Esophagus squamous epithelium (tissue), 4 donors: ENCODE measurements around the gene SLC12A8.

ENCODE experiments used
- CTCF ChIP-seq, 6 experiments: fragments of 450-650 bp in 4 of 6; fragments of 200-600 bp in 2 of 6; sonication (generic) in 2 of 6; IDR thresholded peaks; one replicate each; pipeline ENCODE4 v1.5.1; 2016 to 2019; ENCODE audit warnings: antibody characterized with exemption in 6 of 6, mild to moderate bottlenecking in 4 of 6, moderate library complexity in 4 of 6
- POLR2A ChIP-seq, 4 donors: fragments of 450-650 bp; IDR thresholded peaks; one replicate each; pipeline ENCODE4 v1.6.1; 2017; ENCODE audit warnings: antibody characterized with exemption in 4 of 4, mild to moderate bottlenecking in 4 of 4, moderate library complexity in 3 of 4

DNA sequence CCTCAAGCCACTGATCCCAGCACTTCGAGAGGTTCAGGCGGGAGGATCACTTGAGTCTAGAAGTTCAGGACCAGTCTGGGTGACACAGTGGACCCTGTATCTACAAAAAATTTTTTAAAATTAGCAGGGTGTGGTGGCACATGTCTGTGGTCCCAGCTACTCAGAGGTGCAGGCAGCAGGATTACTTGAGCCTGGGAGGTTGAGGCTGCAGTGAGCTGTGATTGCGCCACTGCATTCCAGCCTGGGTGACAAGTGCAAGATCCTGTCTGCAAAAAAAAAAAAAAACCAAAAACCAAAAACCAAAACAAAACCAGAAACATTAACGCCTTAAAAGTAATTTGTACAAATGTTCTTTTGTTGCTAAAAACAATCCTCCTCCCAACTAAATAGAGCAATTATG, 27.9 kb upstream of the SLC12A8 start:
- TF ChIP-seq CTCF (IDR thresholded peaks at IDR 0.05) (no peak), POLR2A (IDR thresholded peaks at IDR 0.05) (no peak)
